GM23338 (cell line): Measurements from ENCODE around the gene CRADD. TPM values are rescaled to one million over a fixed set of nuclear protein-coding genes. Genes with fewer than 3 reads are reported as not detected.

ENCODE experiments used
- ETS1 ChIP-seq: IDR thresholded peaks from 2 replicates; pipeline ENCODE4 v1.6.1; 2016; ENCODE audit warnings: antibody characterized with exemption
- EZH2 ChIP-seq: fragments of 200-600 bp; sonication (generic); IDR thresholded peaks from one replicate; pipeline ENCODE4 v1.8.0; 2017; ENCODE audit warnings: antibody characterized with exemption, mild to moderate bottlenecking, low read depth; ENCODE audit not compliant: unreplicated experiment
- EZH2phosphoT487 ChIP-seq: fragments of 200-600 bp; sonication (generic); IDR thresholded peaks from one replicate; pipeline ENCODE4 v1.8.1; 2018; ENCODE audit warnings: antibody characterized with exemption; ENCODE audit not compliant: unreplicated experiment
- JUNB ChIP-seq: IDR thresholded peaks from one replicate; pipeline ENCODE4 v1.6.1; 2016; ENCODE audit warnings: antibody characterized with exemption; ENCODE audit not compliant: unreplicated experiment
- ZNF114 ChIP-seq: fragments of 250-450 bp; sonication (Bioruptor Pico); IDR thresholded peaks from 2 replicates; pipeline ENCODE4 v1.5.0; 2020; ENCODE audit warnings: mild to moderate bottlenecking, moderate library complexity
- ZNF331 ChIP-seq: fragments of 250-450 bp; sonication (Bioruptor Pico); IDR thresholded peaks from 2 replicates; pipeline ENCODE4 v1.5.0; 2020; ENCODE audit warnings: low read depth, mild to moderate bottlenecking, moderate library complexity
- polyA plus RNA-seq: library from polyadenylated mRNA; unstranded; fragments of >200 nt; fragmentation: Nextera tagmentation; extraction: Ambion mirVana; gene quantifications from 2 replicates; pipeline ENCODE4 v1.2.1, GENCODE V29; 2016
- total RNA-seq: library from RNA; depleted of rRNA; stranded (reverse); fragments of >200 nt; shearing (Covaris generic); gene quantifications from 2 replicates; pipeline ENCODE4 v1.2.3, GENCODE V29; 2014
- TF ChIP-seq, protein P1 (sequence below): fragments of 250-450 bp; sonication (Bioruptor Pico); IDR thresholded peaks from 2 replicates; pipeline ENCODE4 v1.5.0; 2020; ENCODE audit warnings: mild to moderate bottlenecking, moderate library complexity
- TF ChIP-seq, protein P2 (sequence below): IDR thresholded peaks from one replicate; pipeline ENCODE4 v1.6.1; 2018; ENCODE audit warnings: antibody characterized with exemption; ENCODE audit not compliant: unreplicated experiment

Gene CRADD
- total and polyA plus RNA-seq, 2 experiments from 2014 or later: 6.3 to 27.9 TPM

GRCh38 chr12:93738199-93739058 is 61.3 kb downstream of the CRADD start (continued):
- TF ChIP-seq, protein P1, sequence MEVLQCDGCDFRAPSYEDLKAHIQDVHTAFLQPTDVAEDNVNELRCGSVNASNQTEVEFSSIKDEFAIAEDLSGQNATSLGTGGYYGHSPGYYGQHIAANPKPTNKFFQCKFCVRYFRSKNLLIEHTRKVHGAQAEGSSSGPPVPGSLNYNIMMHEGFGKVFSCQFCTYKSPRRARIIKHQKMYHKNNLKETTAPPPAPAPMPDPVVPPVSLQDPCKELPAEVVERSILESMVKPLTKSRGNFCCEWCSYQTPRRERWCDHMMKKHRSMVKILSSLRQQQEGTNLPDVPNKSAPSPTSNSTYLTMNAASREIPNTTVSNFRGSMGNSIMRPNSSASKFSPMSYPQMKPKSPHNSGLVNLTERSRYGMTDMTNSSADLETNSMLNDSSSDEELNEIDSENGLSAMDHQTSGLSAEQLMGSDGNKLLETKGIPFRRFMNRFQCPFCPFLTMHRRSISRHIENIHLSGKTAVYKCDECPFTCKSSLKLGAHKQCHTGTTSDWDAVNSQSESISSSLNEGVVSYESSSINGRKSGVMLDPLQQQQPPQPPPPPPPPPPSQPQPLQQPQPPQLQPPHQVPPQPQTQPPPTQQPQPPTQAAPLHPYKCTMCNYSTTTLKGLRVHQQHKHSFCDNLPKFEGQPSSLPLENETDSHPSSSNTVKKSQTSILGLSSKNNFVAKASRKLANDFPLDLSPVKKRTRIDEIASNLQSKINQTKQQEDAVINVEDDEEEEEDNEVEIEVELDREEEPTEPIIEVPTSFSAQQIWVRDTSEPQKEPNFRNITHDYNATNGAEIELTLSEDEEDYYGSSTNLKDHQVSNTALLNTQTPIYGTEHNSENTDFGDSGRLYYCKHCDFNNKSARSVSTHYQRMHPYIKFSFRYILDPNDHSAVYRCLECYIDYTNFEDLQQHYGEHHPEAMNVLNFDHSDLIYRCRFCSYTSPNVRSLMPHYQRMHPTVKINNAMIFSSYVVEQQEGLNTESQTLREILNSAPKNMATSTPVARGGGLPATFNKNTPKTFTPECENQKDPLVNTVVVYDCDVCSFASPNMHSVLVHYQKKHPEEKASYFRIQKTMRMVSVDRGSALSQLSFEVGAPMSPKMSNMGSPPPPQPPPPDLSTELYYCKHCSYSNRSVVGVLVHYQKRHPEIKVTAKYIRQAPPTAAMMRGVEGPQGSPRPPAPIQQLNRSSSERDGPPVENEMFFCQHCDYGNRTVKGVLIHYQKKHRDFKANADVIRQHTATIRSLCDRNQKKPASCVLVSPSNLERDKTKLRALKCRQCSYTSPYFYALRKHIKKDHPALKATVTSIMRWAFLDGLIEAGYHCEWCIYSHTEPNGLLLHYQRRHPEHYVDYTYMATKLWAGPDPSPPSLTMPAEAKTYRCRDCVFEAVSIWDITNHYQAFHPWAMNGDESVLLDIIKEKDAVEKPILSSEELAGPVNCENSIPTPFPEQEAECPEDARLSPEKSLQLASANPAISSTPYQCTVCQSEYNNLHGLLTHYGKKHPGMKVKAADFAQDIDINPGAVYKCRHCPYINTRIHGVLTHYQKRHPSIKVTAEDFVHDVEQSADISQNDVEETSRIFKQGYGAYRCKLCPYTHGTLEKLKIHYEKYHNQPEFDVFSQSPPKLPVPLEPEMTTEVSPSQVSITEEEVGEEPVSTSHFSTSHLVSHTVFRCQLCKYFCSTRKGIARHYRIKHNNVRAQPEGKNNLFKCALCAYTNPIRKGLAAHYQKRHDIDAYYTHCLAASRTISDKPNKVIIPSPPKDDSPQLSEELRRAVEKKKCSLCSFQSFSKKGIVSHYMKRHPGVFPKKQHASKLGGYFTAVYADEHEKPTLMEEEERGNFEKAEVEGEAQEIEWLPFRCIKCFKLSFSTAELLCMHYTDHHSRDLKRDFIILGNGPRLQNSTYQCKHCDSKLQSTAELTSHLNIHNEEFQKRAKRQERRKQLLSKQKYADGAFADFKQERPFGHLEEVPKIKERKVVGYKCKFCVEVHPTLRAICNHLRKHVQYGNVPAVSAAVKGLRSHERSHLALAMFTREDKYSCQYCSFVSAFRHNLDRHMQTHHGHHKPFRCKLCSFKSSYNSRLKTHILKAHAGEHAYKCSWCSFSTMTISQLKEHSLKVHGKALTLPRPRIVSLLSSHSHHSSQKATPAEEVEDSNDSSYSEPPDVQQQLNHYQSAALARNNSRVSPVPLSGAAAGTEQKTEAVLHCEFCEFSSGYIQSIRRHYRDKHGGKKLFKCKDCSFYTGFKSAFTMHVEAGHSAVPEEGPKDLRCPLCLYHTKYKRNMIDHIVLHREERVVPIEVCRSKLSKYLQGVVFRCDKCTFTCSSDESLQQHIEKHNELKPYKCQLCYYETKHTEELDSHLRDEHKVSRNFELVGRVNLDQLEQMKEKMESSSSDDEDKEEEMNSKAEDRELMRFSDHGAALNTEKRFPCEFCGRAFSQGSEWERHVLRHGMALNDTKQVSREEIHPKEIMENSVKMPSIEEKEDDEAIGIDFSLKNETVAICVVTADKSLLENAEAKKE (CRISPR knock-in tag): no peak
- TF ChIP-seq ZNF114 (no peak), EZH2phosphoT487 (no peak), EZH2 (no peak), JUNB (no peak), ETS1 (no peak), ZNF331 (no peak)
- TF ChIP-seq, protein P2, sequence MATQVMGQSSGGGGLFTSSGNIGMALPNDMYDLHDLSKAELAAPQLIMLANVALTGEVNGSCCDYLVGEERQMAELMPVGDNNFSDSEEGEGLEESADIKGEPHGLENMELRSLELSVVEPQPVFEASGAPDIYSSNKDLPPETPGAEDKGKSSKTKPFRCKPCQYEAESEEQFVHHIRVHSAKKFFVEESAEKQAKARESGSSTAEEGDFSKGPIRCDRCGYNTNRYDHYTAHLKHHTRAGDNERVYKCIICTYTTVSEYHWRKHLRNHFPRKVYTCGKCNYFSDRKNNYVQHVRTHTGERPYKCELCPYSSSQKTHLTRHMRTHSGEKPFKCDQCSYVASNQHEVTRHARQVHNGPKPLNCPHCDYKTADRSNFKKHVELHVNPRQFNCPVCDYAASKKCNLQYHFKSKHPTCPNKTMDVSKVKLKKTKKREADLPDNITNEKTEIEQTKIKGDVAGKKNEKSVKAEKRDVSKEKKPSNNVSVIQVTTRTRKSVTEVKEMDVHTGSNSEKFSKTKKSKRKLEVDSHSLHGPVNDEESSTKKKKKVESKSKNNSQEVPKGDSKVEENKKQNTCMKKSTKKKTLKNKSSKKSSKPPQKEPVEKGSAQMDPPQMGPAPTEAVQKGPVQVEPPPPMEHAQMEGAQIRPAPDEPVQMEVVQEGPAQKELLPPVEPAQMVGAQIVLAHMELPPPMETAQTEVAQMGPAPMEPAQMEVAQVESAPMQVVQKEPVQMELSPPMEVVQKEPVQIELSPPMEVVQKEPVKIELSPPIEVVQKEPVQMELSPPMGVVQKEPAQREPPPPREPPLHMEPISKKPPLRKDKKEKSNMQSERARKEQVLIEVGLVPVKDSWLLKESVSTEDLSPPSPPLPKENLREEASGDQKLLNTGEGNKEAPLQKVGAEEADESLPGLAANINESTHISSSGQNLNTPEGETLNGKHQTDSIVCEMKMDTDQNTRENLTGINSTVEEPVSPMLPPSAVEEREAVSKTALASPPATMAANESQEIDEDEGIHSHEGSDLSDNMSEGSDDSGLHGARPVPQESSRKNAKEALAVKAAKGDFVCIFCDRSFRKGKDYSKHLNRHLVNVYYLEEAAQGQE: no peak
